HL-60 (cell line): ENCODE data around the gene TPK1.

Source experiments
- POLR2AphosphoS5 ChIP-seq: IDR thresholded peaks from 2 replicates; pipeline ENCODE4 v1.6.1; 2012; ENCODE audit warnings: low read depth
- SPI1 ChIP-seq: IDR thresholded peaks from 2 replicates; pipeline ENCODE4 v1.6.1; 2012; ENCODE audit warnings: low read depth, mild to moderate bottlenecking, borderline replicate concordance
- TF ChIP-seq, protein P1 (sequence below): IDR thresholded peaks from one replicate; pipeline ENCODE4 v1.5.1; 2011; ENCODE audit warnings: low read length, control low read depth, inconsistent platforms; ENCODE audit not compliant: insufficient read depth
- TF ChIP-seq, protein P2 (sequence below): IDR thresholded peaks from 2 replicates; pipeline ENCODE4 v1.6.1; 2012; ENCODE audit warnings: low read depth; ENCODE audit not compliant: insufficient replicate concordance

DNA sequence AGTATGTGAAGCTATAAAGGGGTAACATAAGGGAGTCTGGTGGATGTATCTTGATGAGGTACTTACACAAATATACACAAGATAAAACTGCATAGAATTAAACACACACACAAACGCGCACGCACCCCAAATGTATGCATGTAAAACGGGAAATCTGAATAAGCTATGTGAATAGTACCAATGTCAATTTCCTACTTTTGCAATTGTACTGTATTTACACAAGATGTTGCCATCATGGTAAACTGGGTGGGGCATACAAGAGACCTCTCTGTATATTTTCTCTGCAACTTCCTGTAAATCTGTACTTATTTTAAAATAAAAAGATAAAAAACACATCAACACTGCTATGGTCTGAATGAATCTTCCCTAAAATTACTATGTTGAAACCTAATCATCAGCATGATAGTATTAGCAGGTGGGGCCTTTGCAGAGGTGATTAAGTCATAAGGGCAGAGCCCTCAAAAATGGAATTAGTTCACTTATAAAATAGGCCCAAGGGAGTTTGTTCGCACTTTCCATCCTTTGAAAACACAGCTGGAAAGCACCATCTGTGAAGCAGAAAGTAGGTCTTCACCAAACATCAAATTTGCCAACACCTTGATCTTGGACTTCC lies 30.1 kb downstream of the TPK1 start:
- TF ChIP-seq, protein P1, sequence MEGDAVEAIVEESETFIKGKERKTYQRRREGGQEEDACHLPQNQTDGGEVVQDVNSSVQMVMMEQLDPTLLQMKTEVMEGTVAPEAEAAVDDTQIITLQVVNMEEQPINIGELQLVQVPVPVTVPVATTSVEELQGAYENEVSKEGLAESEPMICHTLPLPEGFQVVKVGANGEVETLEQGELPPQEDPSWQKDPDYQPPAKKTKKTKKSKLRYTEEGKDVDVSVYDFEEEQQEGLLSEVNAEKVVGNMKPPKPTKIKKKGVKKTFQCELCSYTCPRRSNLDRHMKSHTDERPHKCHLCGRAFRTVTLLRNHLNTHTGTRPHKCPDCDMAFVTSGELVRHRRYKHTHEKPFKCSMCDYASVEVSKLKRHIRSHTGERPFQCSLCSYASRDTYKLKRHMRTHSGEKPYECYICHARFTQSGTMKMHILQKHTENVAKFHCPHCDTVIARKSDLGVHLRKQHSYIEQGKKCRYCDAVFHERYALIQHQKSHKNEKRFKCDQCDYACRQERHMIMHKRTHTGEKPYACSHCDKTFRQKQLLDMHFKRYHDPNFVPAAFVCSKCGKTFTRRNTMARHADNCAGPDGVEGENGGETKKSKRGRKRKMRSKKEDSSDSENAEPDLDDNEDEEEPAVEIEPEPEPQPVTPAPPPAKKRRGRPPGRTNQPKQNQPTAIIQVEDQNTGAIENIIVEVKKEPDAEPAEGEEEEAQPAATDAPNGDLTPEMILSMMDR, result no peak
- TF ChIP-seq POLR2AphosphoS5 (no peak), SPI1 (no peak)
- TF ChIP-seq, protein P2, sequence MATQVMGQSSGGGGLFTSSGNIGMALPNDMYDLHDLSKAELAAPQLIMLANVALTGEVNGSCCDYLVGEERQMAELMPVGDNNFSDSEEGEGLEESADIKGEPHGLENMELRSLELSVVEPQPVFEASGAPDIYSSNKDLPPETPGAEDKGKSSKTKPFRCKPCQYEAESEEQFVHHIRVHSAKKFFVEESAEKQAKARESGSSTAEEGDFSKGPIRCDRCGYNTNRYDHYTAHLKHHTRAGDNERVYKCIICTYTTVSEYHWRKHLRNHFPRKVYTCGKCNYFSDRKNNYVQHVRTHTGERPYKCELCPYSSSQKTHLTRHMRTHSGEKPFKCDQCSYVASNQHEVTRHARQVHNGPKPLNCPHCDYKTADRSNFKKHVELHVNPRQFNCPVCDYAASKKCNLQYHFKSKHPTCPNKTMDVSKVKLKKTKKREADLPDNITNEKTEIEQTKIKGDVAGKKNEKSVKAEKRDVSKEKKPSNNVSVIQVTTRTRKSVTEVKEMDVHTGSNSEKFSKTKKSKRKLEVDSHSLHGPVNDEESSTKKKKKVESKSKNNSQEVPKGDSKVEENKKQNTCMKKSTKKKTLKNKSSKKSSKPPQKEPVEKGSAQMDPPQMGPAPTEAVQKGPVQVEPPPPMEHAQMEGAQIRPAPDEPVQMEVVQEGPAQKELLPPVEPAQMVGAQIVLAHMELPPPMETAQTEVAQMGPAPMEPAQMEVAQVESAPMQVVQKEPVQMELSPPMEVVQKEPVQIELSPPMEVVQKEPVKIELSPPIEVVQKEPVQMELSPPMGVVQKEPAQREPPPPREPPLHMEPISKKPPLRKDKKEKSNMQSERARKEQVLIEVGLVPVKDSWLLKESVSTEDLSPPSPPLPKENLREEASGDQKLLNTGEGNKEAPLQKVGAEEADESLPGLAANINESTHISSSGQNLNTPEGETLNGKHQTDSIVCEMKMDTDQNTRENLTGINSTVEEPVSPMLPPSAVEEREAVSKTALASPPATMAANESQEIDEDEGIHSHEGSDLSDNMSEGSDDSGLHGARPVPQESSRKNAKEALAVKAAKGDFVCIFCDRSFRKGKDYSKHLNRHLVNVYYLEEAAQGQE, result no peak
